CD4-positive, alpha-beta T cell treated with Interleukin-17A for 1 hour (primary cell): Measurements from ENCODE around the gene SPINT2.
A peak's percentile ranks its signal among the peaks of the same experiment; 100 is the strongest.
"Not testable (repeated sequence)": the region's sequence is repeated elsewhere in the genome, so short reads cannot be mapped to it uniquely, and the experiment has no call there.

Experiments used
- DNase-seq: peaks from one replicate; pipeline ENCODE4 v3.0.0-alpha.2; 2020

The SPINT2 gene

DNA sequence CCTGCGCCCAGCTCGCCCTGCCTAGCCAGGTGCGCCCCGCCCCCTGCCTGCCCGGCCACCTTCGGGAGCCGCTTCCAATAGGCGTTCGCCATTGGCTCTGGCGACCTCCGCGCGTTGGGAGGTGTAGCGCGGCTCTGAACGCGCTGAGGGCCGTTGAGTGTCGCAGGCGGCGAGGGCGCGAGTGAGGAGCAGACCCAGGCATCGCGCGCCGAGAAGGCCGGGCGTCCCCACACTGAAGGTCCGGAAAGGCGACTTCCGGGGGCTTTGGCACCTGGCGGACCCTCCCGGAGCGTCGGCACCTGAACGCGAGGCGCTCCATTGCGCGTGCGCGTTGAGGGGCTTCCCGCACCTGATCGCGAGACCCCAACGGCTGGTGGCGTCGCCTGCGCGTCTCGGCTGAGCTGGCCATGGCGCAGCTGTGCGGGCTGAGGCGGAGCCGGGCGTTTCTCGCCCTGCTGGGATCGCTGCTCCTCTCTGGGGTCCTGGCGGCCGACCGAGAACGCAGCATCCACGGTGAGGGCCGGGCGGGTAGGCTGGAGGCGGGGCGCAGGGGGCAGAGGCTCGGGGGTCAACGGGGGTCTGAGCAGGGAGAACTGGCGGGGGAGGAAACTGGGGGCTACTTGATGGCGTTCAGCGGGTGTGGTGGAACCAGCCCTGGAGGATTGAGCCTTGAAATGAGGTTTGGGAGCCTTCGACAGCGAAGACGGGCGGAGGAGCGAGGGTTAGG, at the start of gene SPINT2:
Gene SPINT2 (plus strand): TSS at position 88 of the 727 bp plus-strand sequence. CDS start 320 bp downstream, at position 408.
- DNase-seq, result no peak

- no peak for DNase-seq
Measured at GRCh38 chr19:38216785-38217641, 47.4 kb upstream of the SPINT2 start.

DNA sequence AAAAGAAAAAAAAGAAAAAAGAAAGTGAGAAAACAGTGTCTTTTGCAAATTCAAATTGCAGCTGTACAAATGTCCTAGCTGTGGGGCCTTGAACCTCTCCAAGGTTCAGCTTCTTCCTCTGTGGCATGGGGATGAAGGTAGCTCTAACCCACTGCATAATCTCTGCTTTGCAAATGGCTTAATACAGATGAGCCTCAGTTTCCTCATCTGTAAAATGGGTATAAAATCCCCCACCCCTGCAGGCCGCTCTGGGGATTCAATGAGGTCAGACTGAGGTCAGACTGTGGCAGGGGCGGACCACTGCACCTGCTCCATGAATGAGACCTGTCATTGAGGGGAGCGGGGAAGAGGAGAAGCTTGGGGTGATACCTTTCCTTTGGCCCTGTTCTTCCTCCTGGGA, 46.2 kb upstream of the SPINT2 start:
- no peak for DNase-seq

GRCh38 chr19:38219221-38219620, 45.2 kb upstream of the SPINT2 start:
- DNase-seq, result no peak

DNA sequence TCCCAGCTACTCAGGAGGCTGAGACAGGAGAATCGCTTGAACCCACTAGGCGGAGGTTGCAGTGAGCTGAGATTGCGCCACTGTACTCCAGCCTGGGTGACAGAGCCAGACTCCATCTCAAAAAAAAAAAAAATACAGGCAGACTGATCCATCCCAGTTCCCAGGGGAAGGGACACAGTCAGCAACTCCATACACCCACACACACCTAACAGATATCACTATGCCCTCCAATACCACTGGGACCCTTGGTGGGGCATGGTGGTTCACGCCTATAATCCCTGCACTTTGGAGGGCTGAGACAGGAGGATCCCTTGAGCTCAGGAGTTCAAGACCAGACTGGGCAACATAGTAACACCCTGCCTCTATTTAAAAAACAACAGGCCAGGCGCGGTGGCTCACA, 43.0 kb upstream of the SPINT2 start:
- DNase-seq, result no peak

GRCh38 chr19:38221919-38222830, 42.2 kb upstream of the SPINT2 start:
- DNase-seq, result no peak

DNA sequence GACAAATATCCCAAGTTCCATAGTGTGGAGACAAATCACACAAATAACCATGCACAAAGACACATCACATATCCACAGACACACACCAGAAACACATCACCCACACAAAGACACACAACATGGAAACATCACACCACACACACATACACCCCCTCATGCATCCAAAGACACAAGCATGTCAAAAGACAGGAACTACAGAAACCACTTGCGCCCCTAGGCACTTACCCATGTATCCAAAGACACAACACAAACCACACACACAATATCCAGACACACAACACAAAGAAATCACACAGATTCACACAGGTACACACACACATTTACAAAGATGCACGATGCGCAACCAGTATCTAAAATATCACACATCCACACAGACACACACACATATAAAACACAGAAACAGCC, 41.3 kb upstream of the SPINT2 start:
- no peak for DNase-seq

GRCh38 chr19:38223617-38224013, 40.8 kb upstream of the SPINT2 start:
- DNase-seq, result no peak

GRCh38 chr19:38224014-38224862, 40.1 kb upstream of the SPINT2 start, which contains the start of gene DPF1:
TSS of gene DPF1 (minus strand) at chr19:38224222. CDS start at chr19:38224142, 80 bp downstream.
- DNase-seq, result peak; percentile 40

GRCh38 chr19:38224863-38225218, 39.5 kb upstream of the SPINT2 start:
- DNase-seq, result not testable (repeated sequence)

DNA sequence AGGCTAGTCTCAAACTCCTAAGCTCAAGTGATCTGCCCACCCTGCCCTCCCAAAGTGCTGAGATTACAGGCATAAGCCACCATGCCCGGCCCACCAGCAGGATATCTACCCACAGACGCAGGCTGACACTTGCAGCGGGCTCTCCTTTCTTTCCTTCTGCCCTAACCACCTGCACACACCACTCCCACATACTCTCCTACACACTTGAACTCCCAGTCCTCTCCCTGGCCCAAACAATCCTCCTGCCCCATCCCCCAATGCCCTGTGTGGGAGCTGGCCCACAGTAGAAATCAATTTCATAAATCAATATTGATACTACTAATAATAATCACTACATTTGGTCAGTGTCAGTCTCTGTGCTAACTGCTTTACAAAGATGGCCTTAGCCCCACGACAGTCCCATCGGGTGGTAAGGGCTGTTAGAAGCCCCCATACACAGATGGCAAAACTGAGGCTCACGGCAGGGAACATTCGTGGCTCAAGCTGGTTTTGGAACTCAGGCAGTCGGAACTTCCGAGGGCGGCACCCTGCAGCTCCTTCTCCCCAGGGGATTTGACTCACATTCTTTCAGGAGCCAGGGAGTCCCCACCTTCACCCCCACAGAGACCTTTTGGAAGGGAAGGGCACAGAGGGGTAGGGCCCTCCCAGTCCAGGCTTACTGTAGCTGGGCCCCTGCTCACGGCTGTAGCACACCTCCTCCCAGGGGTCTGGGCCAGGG, 36.9 kb upstream of the SPINT2 start:
- no peak for DNase-seq

GRCh38 chr19:38228005-38228377, 36.4 kb upstream of the SPINT2 start:
- no peak for DNase-seq

GRCh38 chr19:38228491-38229439, 35.6 kb upstream of the SPINT2 start:
- no peak for DNase-seq

- DNase-seq, result peak; percentile 68
Measured at GRCh38 chr19:38229585-38230073, 34.7 kb upstream of the SPINT2 start.

DNA sequence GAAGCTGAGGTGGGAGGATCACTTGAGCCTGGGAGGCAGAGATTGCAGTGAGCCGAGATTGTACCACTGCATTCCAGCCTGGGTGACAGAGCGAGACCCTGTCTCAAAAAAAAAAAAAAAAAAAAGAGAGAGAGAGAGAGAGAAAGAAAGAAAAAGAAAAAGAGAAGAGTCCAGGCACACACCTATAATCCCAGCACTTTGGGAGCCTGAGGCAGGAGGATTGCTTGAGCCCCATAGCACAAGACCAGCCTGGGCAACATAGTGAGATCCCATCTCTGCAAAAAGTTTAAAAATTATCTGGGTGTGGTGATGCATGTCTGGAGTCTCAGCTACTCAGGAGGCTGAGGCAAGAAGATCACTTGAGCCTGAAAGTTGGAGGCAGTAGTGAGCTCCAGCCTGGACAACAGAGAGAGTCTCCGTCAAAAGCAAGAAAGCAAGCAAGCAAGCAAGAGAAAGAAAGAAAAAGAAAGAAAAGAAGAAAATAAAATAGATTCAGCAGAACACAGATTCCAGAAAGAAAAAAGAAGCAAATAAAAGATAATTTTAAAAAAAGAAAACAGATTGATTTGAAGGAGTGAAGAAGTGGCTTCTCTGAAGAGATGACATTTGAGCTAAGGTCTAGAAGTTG, 33.8 kb upstream of the SPINT2 start:
- DNase-seq, result not testable (repeated sequence)

GRCh38 chr19:38231918-38232317, 32.5 kb upstream of the SPINT2 start:
- no peak for DNase-seq

GRCh38 chr19:38233740-38234251, 30.6 kb upstream of the SPINT2 start:
- peak; percentile 73 for DNase-seq

DNA sequence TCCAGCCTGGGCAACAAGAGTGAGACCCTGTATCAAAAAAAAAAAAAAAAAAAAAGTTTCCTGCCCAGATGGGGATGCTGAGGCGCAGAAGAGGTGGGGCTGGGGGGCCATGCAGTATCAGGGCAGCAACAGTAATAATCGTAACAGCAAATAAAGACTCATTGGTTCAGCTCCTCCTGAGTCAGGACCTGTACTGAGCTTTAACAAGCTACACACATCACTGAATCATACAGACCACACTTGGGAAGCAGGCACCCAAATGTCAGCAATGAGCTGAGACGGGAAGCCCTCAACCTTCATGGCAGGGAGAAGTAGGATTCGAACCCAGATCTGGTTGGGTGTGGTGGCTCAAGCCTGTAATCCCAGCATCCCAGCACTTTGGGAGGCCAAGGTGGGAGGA, 29.8 kb upstream of the SPINT2 start:
- DNase-seq, result no peak

- DNase-seq, result no peak
Measured at GRCh38 chr19:38239816-38240215, 24.6 kb upstream of the SPINT2 start.
